Endothelial cell (in vitro differentiated cells): ENCODE measurements around the gene ZSCAN5A. TPM values are rescaled to one million over a fixed set of nuclear protein-coding genes. Genes with fewer than 3 reads are reported as not detected.

Experiments
- DNase-seq: peaks from one replicate; pipeline ENCODE4 v3.0.0; 2021; ENCODE audit warnings: low spot score
- H3K27ac Mint-ChIP-seq: one replicate; pipeline ENCODE4 v1.8.0; 2021; ENCODE audit warnings: mixed read lengths, inconsistent platforms; ENCODE audit not compliant: unreplicated experiment
- H3K27me3 Mint-ChIP-seq: one replicate; pipeline ENCODE4 v1.8.0; 2021; ENCODE audit warnings: mild to moderate bottlenecking, moderate library complexity, mixed read lengths, inconsistent platforms; ENCODE audit not compliant: unreplicated experiment
- H3K36me3 Mint-ChIP-seq: one replicate; pipeline ENCODE4 v1.8.0; 2021; ENCODE audit warnings: mild to moderate bottlenecking, low read depth, mixed read lengths, inconsistent platforms; ENCODE audit not compliant: unreplicated experiment
- H3K4me1 Mint-ChIP-seq: one replicate; pipeline ENCODE4 v1.8.0; 2021; ENCODE audit warnings: mild to moderate bottlenecking, mixed read lengths, inconsistent platforms; ENCODE audit not compliant: unreplicated experiment
- H3K4me3 Mint-ChIP-seq: one replicate; pipeline ENCODE4 v1.8.0; 2021; ENCODE audit warnings: mild to moderate bottlenecking, mixed read lengths, inconsistent platforms; ENCODE audit not compliant: unreplicated experiment
- H3K9me3 Mint-ChIP-seq: one replicate; pipeline ENCODE4 v1.8.0; 2021; ENCODE audit warnings: mixed read lengths, inconsistent platforms; ENCODE audit not compliant: unreplicated experiment
- total RNA-seq: library from RNA; stranded (reverse); fragmentation: NEBNext Ultra II Directional; extraction: Animal tissue kit (Norgen Biotek cat#: 25700); gene quantifications from one replicate; pipeline ENCODE4 v1.2.1, GENCODE V29; 2021; ENCODE audit not compliant: unreplicated experiment
- TF ChIP-seq, protein P1 (sequence below): fragments of 200-600 bp; sonication (generic); IDR thresholded peaks from one replicate; pipeline ENCODE4 v1.5.0; 2021; ENCODE audit warnings: antibody characterized with exemption; ENCODE audit not compliant: unreplicated experiment

ZSCAN5A gene
- total RNA-seq, 1 donor from 2014 or later, result 10.4 TPM

DNA sequence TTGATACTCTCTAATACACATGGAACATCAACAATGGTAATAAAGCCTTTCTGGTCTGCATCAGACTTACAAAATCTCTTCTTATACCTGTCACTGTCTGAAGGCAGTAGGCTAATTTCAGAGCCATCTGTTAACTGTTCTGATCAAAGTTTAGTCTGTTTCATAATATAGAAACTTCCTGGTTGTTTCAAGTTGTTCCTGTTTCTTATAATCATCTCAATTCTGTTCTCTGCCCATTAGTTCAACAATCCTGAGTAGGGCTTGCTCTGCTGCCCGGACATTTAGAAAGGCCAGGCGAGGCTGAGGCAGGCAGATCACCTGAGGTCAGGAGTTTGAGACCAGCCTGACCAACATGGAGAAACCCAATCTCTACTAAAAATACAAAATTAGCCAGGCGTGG is 5.4 kb upstream of the ZSCAN5A start:
- Mint-ChIP-seq H3K9me3 (peaks cover 5% of the 10 kb centered on the region), H3K27ac (no peak overlapping the region), H3K4me3 (no peak overlapping the region), H3K27me3 (peaks cover under 1% of the 10 kb centered on the region), H3K4me1 (no peaks in the 10 kb centered on the region), H3K36me3 (no peaks in the 10 kb centered on the region)
- TF ChIP-seq, protein P1, sequence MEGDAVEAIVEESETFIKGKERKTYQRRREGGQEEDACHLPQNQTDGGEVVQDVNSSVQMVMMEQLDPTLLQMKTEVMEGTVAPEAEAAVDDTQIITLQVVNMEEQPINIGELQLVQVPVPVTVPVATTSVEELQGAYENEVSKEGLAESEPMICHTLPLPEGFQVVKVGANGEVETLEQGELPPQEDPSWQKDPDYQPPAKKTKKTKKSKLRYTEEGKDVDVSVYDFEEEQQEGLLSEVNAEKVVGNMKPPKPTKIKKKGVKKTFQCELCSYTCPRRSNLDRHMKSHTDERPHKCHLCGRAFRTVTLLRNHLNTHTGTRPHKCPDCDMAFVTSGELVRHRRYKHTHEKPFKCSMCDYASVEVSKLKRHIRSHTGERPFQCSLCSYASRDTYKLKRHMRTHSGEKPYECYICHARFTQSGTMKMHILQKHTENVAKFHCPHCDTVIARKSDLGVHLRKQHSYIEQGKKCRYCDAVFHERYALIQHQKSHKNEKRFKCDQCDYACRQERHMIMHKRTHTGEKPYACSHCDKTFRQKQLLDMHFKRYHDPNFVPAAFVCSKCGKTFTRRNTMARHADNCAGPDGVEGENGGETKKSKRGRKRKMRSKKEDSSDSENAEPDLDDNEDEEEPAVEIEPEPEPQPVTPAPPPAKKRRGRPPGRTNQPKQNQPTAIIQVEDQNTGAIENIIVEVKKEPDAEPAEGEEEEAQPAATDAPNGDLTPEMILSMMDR, result no peak
- no peak for DNase-seq

DNA sequence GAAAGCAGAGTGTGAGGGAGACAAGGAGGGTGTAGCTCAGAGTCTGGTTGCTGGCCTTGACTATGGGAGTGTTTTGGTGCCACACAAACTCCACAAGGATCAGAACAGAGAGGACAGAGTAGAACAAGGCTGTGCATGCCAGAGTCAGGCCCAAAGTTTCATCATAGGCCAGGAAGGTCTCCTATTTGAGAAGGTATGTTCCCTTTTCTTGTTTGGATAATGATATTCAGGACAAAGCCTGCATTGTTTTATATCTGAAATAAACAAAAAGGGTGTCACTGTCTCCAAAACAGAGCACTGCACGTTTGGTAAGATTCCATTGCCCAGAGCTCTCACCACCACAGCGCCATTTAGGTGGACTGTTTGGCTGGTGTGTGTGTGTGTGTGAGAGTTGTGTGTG is 3.1 kb upstream of the ZSCAN5A start:
- Mint-ChIP-seq H3K27me3 (peaks cover 7% of the 10 kb centered on the region), H3K36me3 (peaks cover 4% of the 10 kb centered on the region), H3K27ac (no peak overlapping the region)

DNA sequence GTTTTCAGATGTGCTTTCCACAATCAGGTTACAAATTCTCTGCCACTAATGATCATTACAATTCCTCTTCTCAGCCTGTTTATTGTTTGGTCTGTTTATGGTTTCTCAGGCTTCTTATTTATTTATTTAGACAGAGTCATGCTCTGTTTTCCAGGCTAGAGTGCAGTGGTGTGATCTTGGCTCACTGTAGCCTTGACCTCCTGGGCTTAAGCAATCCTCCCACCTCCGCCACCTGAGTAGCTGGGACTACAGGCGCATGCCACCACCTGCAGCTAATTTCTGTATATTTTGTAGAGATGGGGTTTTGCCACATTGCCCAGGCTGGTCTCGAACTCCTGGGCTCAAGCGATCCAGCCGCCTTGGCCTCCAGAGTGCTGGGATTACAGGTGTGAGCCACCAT is 2.1 kb upstream of the ZSCAN5A start:
- TF ChIP-seq, protein P1, result no peak

More for the DNA sequence above, 3.1 kb upstream of the ZSCAN5A start:
- TF ChIP-seq, protein P1, result no peak
- Mint-ChIP-seq H3K9me3 (no peaks in the 10 kb centered on the region), H3K4me1 (peaks cover 7% of the 10 kb centered on the region), H3K4me3 (no peak overlapping the region)
- no peak for DNase-seq

DNA sequence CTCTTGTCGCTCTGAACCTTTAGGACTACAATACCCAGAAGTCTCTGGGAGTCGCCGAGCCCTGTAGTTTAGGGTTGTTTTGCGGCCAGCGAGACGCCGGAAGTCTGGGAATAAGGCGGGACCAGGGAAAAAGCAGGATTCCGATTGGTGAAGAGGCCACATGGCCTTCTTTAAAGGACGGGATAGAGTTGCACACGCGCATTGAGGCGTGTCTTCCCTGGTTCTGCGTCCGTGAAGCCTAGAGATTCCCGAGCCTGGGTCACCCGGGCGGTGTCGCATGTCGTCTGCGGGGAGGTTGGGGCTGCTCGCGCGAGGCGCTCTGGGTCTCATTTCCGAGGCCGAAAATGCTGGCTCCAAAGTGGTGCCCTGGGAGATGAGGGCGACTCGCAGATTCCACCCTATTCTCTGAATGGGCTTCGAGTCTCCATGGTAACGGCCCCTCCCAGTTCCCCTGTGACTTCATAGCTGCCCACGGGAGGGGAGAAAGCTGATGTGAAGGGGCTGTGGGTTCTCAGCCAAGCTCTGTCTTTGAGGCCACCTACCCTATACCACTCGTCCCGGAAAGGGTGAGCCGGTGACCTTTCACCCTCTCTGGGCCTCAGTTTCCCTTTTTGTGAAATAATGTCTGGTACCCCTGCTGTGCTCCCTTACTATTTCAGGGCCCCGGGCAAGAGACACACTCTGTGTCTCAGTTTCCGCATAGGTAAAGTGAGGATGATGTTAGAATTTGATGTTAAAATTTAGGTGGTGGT is 614 bp upstream of the ZSCAN5A start:
- TF ChIP-seq, protein P1, result no peak
- peaks cover 11% of the 10 kb centered on the region for H3K4me1 Mint-ChIP-seq
- H3K4me3 Mint-ChIP-seq, result peak overlapping the region; percentile 92
- peak; percentile 83 for DNase-seq
- H3K27me3 Mint-ChIP-seq, result peaks cover 7% of the 10 kb centered on the region
- H3K27ac Mint-ChIP-seq, result peak overlapping the region; percentile 99
- H3K9me3 Mint-ChIP-seq, result no peaks in the 10 kb centered on the region
- peaks cover 4% of the 10 kb centered on the region for H3K36me3 Mint-ChIP-seq

More for the DNA sequence above, 2.1 kb upstream of the ZSCAN5A start:
- Mint-ChIP-seq H3K9me3 (no peaks in the 10 kb centered on the region), H3K4me1 (peaks cover 11% of the 10 kb centered on the region), H3K27ac (no peak overlapping the region), H3K27me3 (peaks cover 7% of the 10 kb centered on the region), H3K36me3 (peaks cover 4% of the 10 kb centered on the region), H3K4me3 (no peak overlapping the region)
- no peak for DNase-seq

DNA sequence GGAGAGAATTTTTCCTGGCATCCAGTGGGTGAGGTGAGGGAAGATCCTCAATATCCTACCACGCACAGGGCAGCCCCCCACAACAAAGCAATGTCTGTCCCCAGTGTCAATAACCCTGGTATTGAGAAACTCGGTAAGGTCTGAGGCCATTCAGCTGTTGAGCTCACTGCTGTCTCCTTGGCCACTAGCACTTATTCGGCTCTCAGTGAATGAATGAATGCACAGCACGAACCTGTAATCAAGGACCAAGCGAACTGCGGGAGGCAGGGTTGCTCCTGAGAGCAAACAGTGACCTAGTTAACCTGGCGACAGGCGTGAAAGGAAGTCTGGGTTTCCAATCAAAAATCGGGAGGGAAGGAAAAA is 640 bp downstream of the ZSCAN5A start:
- Mint-ChIP-seq H3K9me3 (no peaks in the 10 kb centered on the region), H3K4me3 (peak overlapping the region; percentile 92)

More for the DNA sequence above, 640 bp downstream of the ZSCAN5A start:
- Mint-ChIP-seq H3K27me3 (peaks cover 7% of the 10 kb centered on the region), H3K36me3 (peaks cover 6% of the 10 kb centered on the region), H3K4me1 (peaks cover 11% of the 10 kb centered on the region), H3K27ac (peak overlapping the region; percentile 99)
- no peak for DNase-seq
- TF ChIP-seq, protein P1, result no peak
